ENCODE measurements around the gene ZNF311.

DNA sequence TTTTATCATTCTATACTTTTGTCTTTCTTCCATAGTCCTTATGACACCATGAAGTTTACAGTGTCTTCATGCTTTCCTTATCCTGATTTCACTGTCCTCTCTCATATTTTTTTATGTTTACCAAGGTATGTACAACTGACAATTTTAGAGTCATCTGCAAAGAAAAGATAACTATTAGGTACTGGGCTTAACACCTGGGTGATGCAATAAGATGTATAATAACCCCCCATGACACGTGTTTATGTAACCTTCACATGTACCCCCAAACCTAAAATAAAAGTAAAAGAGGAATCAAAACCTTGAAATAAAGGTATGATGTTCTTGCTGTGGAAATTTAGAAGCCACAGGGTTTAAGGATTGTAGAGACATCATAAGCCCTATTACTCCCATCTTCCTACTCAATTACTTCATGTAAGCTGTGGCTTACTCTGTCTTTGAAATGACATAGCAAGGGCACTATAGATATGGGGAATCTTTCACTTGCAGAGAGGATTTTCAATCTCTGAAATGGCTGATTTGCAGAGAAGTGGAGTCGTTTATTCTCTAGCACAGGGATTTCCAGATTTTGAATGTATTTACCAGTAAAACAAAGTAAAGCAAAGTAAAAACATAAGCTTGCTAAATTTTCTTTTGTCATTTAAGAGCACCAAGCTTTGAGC lies 20.9 kb upstream of the ZNF311 start:
- TF ChIP-seq MAFK (conservative IDR thresholded peaks at IDR 0.05 in 1 of 2, IDR thresholded peaks at IDR 0.05 in 1 of 2; ENCODE audit: low read length in 2 of 2) (no peak), SMYD3 (CRISPR knock-in tag; IDR thresholded peaks at IDR 0.05) (no peak), ELF4 (CRISPR knock-in tag; IDR thresholded peaks at IDR 0.05; ENCODE audit: borderline replicate concordance) (no peak), POLR2A (IDR thresholded peaks at IDR 0.05; ENCODE audit: insufficient read depth in 1 of 2, low read depth in 2 of 2, low read length in 2 of 2) (no peak), ZSCAN30 (CRISPR knock-in tag; IDR thresholded peaks at IDR 0.05) (no peak), RBM39 (IDR thresholded peaks at IDR 0.05; ENCODE audit: low read depth, low read length, poor library complexity, severe bottlenecking) (no peak), PCBP1 (IDR thresholded peaks at IDR 0.05; ENCODE audit: borderline replicate concordance, low read depth, low read length) (no peak), RAD21 (CRISPR knock-in tag; IDR thresholded peaks at IDR 0.05) (no peak), ATF7 (IDR thresholded peaks at IDR 0.05) (no peak), ATF7 (CRISPR knock-in tag; IDR thresholded peaks at IDR 0.05) (no peak), HOXA3 (CRISPR knock-in tag; IDR thresholded peaks at IDR 0.05) (no peak)
- TF ChIP-seq, protein P1, sequence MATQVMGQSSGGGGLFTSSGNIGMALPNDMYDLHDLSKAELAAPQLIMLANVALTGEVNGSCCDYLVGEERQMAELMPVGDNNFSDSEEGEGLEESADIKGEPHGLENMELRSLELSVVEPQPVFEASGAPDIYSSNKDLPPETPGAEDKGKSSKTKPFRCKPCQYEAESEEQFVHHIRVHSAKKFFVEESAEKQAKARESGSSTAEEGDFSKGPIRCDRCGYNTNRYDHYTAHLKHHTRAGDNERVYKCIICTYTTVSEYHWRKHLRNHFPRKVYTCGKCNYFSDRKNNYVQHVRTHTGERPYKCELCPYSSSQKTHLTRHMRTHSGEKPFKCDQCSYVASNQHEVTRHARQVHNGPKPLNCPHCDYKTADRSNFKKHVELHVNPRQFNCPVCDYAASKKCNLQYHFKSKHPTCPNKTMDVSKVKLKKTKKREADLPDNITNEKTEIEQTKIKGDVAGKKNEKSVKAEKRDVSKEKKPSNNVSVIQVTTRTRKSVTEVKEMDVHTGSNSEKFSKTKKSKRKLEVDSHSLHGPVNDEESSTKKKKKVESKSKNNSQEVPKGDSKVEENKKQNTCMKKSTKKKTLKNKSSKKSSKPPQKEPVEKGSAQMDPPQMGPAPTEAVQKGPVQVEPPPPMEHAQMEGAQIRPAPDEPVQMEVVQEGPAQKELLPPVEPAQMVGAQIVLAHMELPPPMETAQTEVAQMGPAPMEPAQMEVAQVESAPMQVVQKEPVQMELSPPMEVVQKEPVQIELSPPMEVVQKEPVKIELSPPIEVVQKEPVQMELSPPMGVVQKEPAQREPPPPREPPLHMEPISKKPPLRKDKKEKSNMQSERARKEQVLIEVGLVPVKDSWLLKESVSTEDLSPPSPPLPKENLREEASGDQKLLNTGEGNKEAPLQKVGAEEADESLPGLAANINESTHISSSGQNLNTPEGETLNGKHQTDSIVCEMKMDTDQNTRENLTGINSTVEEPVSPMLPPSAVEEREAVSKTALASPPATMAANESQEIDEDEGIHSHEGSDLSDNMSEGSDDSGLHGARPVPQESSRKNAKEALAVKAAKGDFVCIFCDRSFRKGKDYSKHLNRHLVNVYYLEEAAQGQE (IDR thresholded peaks at IDR 0.05; ENCODE audit: borderline replicate concordance in 1 of 2, low read depth in 1 of 2, low read length in 2 of 2) = no peak
- TF ChIP-seq, protein P2, sequence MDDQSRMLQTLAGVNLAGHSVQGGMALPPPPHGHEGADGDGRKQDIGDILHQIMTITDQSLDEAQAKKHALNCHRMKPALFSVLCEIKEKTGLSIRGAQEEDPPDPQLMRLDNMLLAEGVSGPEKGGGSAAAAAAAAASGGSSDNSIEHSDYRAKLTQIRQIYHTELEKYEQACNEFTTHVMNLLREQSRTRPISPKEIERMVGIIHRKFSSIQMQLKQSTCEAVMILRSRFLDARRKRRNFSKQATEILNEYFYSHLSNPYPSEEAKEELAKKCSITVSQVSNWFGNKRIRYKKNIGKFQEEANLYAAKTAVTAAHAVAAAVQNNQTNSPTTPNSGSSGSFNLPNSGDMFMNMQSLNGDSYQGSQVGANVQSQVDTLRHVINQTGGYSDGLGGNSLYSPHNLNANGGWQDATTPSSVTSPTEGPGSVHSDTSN (CRISPR knock-in tag; IDR thresholded peaks at IDR 0.05; ENCODE audit: borderline replicate concordance) = no peak
- TF ChIP-seq, protein P3, sequence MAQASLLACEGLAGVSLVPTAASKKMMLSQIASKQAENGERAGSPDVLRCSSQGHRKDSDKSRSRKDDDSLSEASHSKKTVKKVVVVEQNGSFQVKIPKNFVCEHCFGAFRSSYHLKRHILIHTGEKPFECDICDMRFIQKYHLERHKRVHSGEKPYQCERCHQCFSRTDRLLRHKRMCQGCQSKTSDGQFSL (CRISPR knock-in tag; IDR thresholded peaks at IDR 0.05) = no peak
